ENCODE results near the gene NKPD1.

GRCh38 chr19:45169602-45170001 lies 8.8 kb upstream of the NKPD1 start:
- TF ChIP-seq SPI1 (IDR thresholded peaks at IDR 0.05; ENCODE audit: low read depth, low read length) (no peak), POLR2A (IDR thresholded peaks at IDR 0.05; ENCODE audit: low read depth, low read length) (no peak), TAF1 (IDR thresholded peaks at IDR 0.05; ENCODE audit: low read depth, low read length) (no peak), POLR2AphosphoS5 (IDR thresholded peaks at IDR 0.05; ENCODE audit: low read depth, low read length) (no peak), PAX5 (IDR thresholded peaks at IDR 0.05; ENCODE audit: insufficient read depth, low read length, severe bottlenecking) (no peak)

Measured in GM12891 (cell line).